Stimulated activated CD8-positive, alpha-beta memory T cell treated with anti-CD3 and anti-CD28 coated beads, Interleukin-12 subunit alpha, Interleukin-12 subunit beta, amount 100 ng/mL, for 24 hours (primary cell): Measurements from ENCODE around the gene FPR2.
"Not testable (repeated sequence)": the region's sequence is repeated elsewhere in the genome, so short reads cannot be mapped to it uniquely, and the experiment has no call there.

Source experiments
- DNase-seq: peaks from one replicate; pipeline ENCODE4 v3.0.0-alpha.2; 2020; ENCODE audit errors: extremely low read depth

FPR2 gene

GRCh38 chr19:51760697-51761356, at the start of gene FPR2:
TSS of gene FPR2 (plus strand) at chr19:51761180. CDS start at chr19:51768659, 7,479 bp downstream.
- DNase-seq: no peak

- no peak for DNase-seq
Measured at GRCh38 chr19:51711702-51712101, 49.3 kb upstream of the FPR2 start.

GRCh38 chr19:51712461-51713081, 48.4 kb upstream of the FPR2 start:
- DNase-seq: no peak

- no peak for DNase-seq
Measured at GRCh38 chr19:51713319-51714285, 47.4 kb upstream of the FPR2 start.

GRCh38 chr19:51714848-51715247, 46.1 kb upstream of the FPR2 start:
- no peak for DNase-seq

- DNase-seq: no peak
Measured at GRCh38 chr19:51715850-51716249, 45.1 kb upstream of the FPR2 start.

GRCh38 chr19:51716925-51717324, 44.1 kb upstream of the FPR2 start:
- no peak for DNase-seq

- DNase-seq: no peak
Measured at GRCh38 chr19:51719251-51719988, 41.6 kb upstream of the FPR2 start.

GRCh38 chr19:51721905-51722304, 39.1 kb upstream of the FPR2 start:
- DNase-seq: no peak

GRCh38 chr19:51722492-51722891, 38.5 kb upstream of the FPR2 start:
- no peak for DNase-seq

- DNase-seq: no peak
Measured at GRCh38 chr19:51724543-51724942, 36.4 kb upstream of the FPR2 start.

- no peak for DNase-seq
Measured at GRCh38 chr19:51726049-51726448, 34.9 kb upstream of the FPR2 start.

- no peak for DNase-seq
Measured at GRCh38 chr19:51727349-51727880, 33.6 kb upstream of the FPR2 start.

- DNase-seq: no peak
Measured at GRCh38 chr19:51729781-51730180, 31.2 kb upstream of the FPR2 start.

GRCh38 chr19:51733742-51734522, 27.0 kb upstream of the FPR2 start:
- DNase-seq: no peak

- no peak for DNase-seq
Measured at GRCh38 chr19:51735759-51736449, 25.1 kb upstream of the FPR2 start.

GRCh38 chr19:51737389-51737788, 23.6 kb upstream of the FPR2 start:
- no peak for DNase-seq

- no peak for DNase-seq
Measured at GRCh38 chr19:51737924-51738323, 23.1 kb upstream of the FPR2 start.

GRCh38 chr19:51738523-51738922, 22.5 kb upstream of the FPR2 start:
- not testable (repeated sequence) for DNase-seq
